Upper lobe of right lung (tissue), 1 donor: ENCODE results near the gene CNTNAP3. TPM values are rescaled to one million over a fixed set of nuclear protein-coding genes. Genes with fewer than 3 reads are reported as not detected.
A peak's percentile ranks its signal among the peaks of the same experiment; 100 is the strongest.
"Not testable (repeated sequence)": the region's sequence is repeated elsewhere in the genome, so short reads cannot be mapped to it uniquely, and the experiment has no call there.

ENCODE experiments used
- ATAC-seq: fragments of 200-7000 bp; cut with Tn5 transposase; one replicate; pipeline ENCODE4 v1.9.1; 2020; ENCODE audit warnings: mild to moderate bottlenecking, moderate library complexity
- DNase-seq: peaks from one replicate; pipeline ENCODE4 v3.0.0-alpha.2; 2020
- H3K27ac ChIP-seq: fragments of 200-600 bp; one replicate; pipeline ENCODE4 v1.8.0; 2022
- H3K27me3 ChIP-seq: fragments of 200-600 bp; one replicate; pipeline ENCODE4 v1.8.0; 2022; ENCODE audit warnings: mild to moderate bottlenecking
- H3K36me3 ChIP-seq: fragments of 200-600 bp; one replicate; pipeline ENCODE4 v1.8.0; 2022
- H3K4me1 ChIP-seq: fragments of 200-600 bp; one replicate; pipeline ENCODE4 v1.8.0; 2022
- H3K4me3 ChIP-seq: fragments of 200-600 bp; one replicate; pipeline ENCODE4 v1.8.0; 2022; ENCODE audit warnings: mild to moderate bottlenecking
- H3K9me3 ChIP-seq: fragments of 200-600 bp; one replicate; pipeline ENCODE4 v1.8.0; 2022
- intact Hi-C: fragments of 100-400 bp; cut with DNase I; formaldehyde crosslinking; loops from one replicate; pipeline ENCODE4 v1.11.0; 2022
- total RNA-seq: library from RNA; stranded (reverse); fragmentation: NEBNext Ultra II Directional; extraction: Animal tissue kit (Norgen Biotek cat#: 25700); gene quantifications from one replicate; pipeline ENCODE4 v1.2.1, GENCODE V29; 2021
- donor health status: DM: no; HTN: yes; CAD: no; lungs with severe emphysema.

Gene CNTNAP3
- total RNA-seq, 1 donor from 2014 or later = 5.2 TPM

DNA sequence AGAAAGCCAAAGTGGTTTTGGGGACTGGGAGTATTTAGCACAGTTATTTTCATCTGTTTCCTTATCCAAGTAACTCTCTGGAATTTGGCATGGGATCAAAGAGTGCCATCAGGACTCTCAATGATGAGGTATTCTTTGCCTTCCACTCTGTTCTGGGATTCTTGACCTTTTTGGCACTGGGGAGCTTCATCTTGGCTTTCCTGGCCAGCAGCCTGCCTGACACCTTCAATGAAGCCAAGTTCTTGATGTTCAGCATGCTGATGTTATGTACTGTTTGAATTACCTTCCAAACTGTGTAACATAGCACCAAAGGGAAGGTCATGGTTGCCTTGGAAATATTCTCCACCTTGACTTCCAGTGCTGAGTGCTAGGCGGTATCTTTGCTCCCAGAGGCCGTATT, 248.8 kb downstream of the CNTNAP3 start:
- intact Hi-C loops, H3K36me3 ChIP-seq, H3K4me3 ChIP-seq, H3K4me1 ChIP-seq, H3K27ac ChIP-seq, H3K9me3 ChIP-seq, H3K27me3 ChIP-seq, DNase-seq: not testable (repeated sequence)
- ATAC-seq = peak; percentile 43

GRCh38 chr9:39038221-39038620, 249.7 kb downstream of the CNTNAP3 start:
- ATAC-seq, H3K27ac ChIP-seq, H3K27me3 ChIP-seq, H3K4me1 ChIP-seq, H3K36me3 ChIP-seq, DNase-seq, H3K4me3 ChIP-seq, H3K9me3 ChIP-seq, intact Hi-C loops: not testable (repeated sequence)

GRCh38 chr9:39033849-39034248, 254.1 kb downstream of the CNTNAP3 start:
- intact Hi-C loops, H3K9me3 ChIP-seq, H3K36me3 ChIP-seq, ATAC-seq, H3K27me3 ChIP-seq, H3K4me1 ChIP-seq, H3K4me3 ChIP-seq, DNase-seq, H3K27ac ChIP-seq: not testable (repeated sequence)

- peak; percentile 69 for ATAC-seq
- H3K27me3 ChIP-seq, H3K36me3 ChIP-seq, H3K27ac ChIP-seq, H3K9me3 ChIP-seq, H3K4me3 ChIP-seq, H3K4me1 ChIP-seq, DNase-seq, intact Hi-C loops: not testable (repeated sequence)
These were observed 257.6 kb downstream of the CNTNAP3 start for GRCh38 chr9:39030204-39031019.

GRCh38 chr9:39028855-39029254, 259.1 kb downstream of the CNTNAP3 start:
- H3K4me1 ChIP-seq, intact Hi-C loops, ATAC-seq, H3K27ac ChIP-seq, DNase-seq, H3K9me3 ChIP-seq, H3K27me3 ChIP-seq, H3K4me3 ChIP-seq, H3K36me3 ChIP-seq: not testable (repeated sequence)

DNA sequence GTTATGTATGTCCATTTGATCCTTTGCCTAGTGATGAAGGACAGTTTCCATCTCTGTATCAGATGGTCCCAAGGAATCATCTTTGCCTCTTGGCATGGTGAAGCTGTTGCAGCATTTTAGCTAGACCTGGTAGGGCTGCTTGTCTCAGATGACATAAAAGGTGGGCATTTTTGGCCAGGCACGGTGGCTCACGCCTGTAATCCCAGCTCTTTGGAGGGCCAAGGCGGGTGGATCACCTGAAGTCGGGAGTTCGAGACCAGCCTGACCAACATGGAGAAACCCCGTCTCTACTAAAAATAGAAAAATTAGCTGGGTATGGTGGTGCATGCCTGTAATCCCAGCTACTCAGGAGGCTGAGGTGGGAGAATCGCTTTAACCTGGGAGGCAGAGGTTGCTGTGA, 259.8 kb downstream of the CNTNAP3 start:
- intact Hi-C loops, DNase-seq, H3K27ac ChIP-seq, H3K9me3 ChIP-seq, H3K36me3 ChIP-seq, H3K4me3 ChIP-seq, ATAC-seq, H3K4me1 ChIP-seq, H3K27me3 ChIP-seq: not testable (repeated sequence)

GRCh38 chr9:39025911-39026588, 261.9 kb downstream of the CNTNAP3 start:
- H3K36me3 ChIP-seq, H3K4me1 ChIP-seq, H3K27ac ChIP-seq, H3K9me3 ChIP-seq, intact Hi-C loops, H3K4me3 ChIP-seq, H3K27me3 ChIP-seq, DNase-seq: not testable (repeated sequence)
- peak; percentile 19 for ATAC-seq

Other genes starting within 250 kb of the CNTNAP3 start
- not detected for gene SPATA31A1, start 67.5 kb upstream of the CNTNAP3 start, total RNA-seq